ENCODE data around the gene LRMDA. TPM values are rescaled to one million over a fixed set of nuclear protein-coding genes. Genes with fewer than 3 reads are reported as not detected.

Gene LRMDA
- total RNA-seq, 4 donors from 2014 or later = 0.88 to 14.1 (median 5.1) TPM; not detected in 1

DNA sequence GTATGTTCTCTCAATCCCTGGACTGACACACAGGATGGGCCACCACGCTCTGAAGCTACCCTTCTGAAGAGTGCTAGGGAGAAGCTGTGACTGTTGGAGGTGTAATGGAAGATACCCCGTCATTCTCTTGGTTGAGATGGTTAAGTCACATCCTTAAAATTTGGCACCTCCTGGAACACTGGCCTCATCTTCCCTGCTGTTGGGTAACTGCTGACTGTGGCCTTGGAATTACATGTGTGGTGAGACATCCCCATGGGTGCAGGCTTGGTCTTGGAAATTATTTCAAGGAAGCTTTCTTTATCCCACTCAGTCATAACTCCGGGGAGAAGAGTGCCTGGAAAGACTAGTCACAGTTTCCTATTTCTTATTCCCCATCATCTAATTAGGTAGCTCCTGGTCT is 62.0 kb downstream of the LRMDA start:
- TF ChIP-seq POLR2A (IDR thresholded peaks at IDR 0.05) = no peak
- no peak for TF ChIP-seq CTCF (IDR thresholded peaks at IDR 0.05)
- H3K9me3 ChIP-seq = no peaks in the 10 kb centered on the region
- H3K36me3 ChIP-seq = no peaks in the 10 kb centered on the region
- peaks cover 0 to 6% (median under 1%) of the 10 kb centered on the region in 3 donors for H3K4me1 ChIP-seq
- WGBS, 2 donors = 55 to 87% methylated on average over 3 of the region's 3 CpGs
- H3K4me3 ChIP-seq = no peak overlapping the region
- peaks cover 0 to 11% (median 0%) of the 10 kb centered on the region in 4 donors for H3K27me3 ChIP-seq
- intact Hi-C loops (cut with DNase I) = no loop called here
- no peak overlapping the region for H3K27ac ChIP-seq
- DNase-seq = no peak

GRCh38 chr10:75495434-75496190 is 64.2 kb downstream of the LRMDA start:
- WGBS, 2 donors = 41 to 66% methylated on average over 4 of the region's 4 CpGs
- peaks cover 0 to 20% (median 15%) of the 10 kb centered on the region in 3 donors for H3K4me1 ChIP-seq
- intact Hi-C loops (cut with DNase I) = no loop called here

DNA sequence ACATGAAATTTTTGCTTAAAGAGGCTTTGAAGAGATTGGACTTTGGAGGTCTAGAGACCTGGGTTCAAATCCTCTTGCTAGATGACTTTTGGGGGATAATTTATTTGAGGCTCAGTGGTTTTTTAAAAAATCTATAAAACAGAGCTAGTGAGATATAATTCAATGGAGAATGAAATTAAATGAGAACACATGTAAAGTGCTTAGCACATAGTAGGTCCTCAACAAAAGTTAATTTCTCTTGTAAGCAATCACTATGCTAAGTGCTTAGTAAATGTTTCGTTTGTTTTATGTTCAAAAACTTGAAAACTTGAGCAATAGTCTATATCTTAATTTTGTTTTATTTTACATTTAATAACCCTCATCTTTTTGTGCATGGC is 64.8 kb downstream of the LRMDA start:
- H3K27ac ChIP-seq = no peak overlapping the region
- H3K4me1 ChIP-seq = peaks cover 0 to 20% (median 15%) of the 10 kb centered on the region in 3 donors
- H3K9me3 ChIP-seq = no peaks in the 10 kb centered on the region
- intact Hi-C loops (cut with DNase I) = no loop called here
- no peaks in the 10 kb centered on the region for H3K36me3 ChIP-seq
- no peak for DNase-seq
- no peak for TF ChIP-seq POLR2A (IDR thresholded peaks at IDR 0.05)
- TF ChIP-seq CTCF (IDR thresholded peaks at IDR 0.05) = no peak
- no peak overlapping the region for H3K4me3 ChIP-seq
- peaks cover 0 to 22% (median 0%) of the 10 kb centered on the region in 4 donors for H3K27me3 ChIP-seq
- 67 to 68% methylated on average over 1 of the region's 1 CpG for WGBS, 2 donors

More at GRCh38 chr10:75495434-75496190, 64.2 kb downstream of the LRMDA start:
- H3K9me3 ChIP-seq = no peaks in the 10 kb centered on the region
- H3K27me3 ChIP-seq = peaks cover 0 to 22% (median 0%) of the 10 kb centered on the region in 4 donors
- TF ChIP-seq POLR2A (IDR thresholded peaks at IDR 0.05) (no peak), CTCF (IDR thresholded peaks at IDR 0.05) (no peak)
- H3K36me3 ChIP-seq = no peaks in the 10 kb centered on the region
- no peak overlapping the region for H3K27ac ChIP-seq
- no peak for DNase-seq
- H3K4me3 ChIP-seq = no peak overlapping the region

DNA sequence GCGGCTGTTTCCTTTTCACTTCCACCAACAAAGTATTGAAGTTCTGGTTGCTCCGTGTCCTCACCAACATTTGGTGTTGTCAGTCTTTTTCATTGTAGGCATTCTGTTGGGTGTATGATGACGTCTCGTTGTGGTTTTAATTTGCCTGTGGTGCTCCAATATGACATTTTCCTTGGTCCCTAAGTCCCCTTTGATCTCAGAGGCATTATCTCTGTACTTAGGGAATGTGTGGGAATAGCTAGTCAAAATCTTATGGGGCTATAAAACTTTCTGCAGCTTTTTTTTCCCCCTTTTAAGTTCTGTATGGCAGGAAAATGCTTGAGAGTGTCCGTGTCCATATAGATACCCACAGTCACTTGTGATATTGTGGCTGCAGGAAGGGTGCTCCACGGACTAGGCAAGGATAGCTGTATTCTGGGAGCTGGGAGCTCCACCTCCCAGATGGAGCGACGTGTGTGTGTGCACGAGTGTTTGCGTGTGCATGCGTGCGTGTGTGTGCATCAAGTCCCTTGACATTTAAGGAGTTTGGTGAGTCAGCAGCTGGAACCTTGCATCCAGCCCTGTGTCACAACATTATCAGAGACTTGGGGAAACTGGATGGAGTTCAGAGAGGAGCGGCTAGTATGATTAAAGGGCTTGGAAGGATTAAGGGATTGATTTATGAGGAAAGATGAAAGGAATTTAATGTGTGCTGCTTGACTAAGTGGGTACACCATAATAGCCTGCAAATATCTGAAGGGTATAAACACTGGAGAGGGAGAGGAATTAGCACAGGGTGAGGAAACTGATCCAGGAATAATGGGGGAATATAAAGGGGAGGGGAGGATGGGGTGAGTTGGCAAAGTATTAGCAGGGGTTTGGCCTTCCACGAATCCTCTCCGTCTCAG is 66.8 kb downstream of the LRMDA start:
- intact Hi-C loops (cut with DNase I) = no loop called here
- no peaks in the 10 kb centered on the region for H3K36me3 ChIP-seq
- no peak for DNase-seq
- H3K27ac ChIP-seq = peak overlapping the region in 2 of 4 donors; percentile 34 to 60
- no peaks in the 10 kb centered on the region for H3K9me3 ChIP-seq
- H3K4me1 ChIP-seq = peaks cover 0 to 20% (median 15%) of the 10 kb centered on the region in 3 donors
- no peak overlapping the region for H3K4me3 ChIP-seq
- TF ChIP-seq POLR2A (IDR thresholded peaks at IDR 0.05) (no peak), CTCF (IDR thresholded peaks at IDR 0.05) (no peak)
- 39 to 45% methylated on average over 15 of the region's 15 CpGs for WGBS, 2 donors
- peaks cover 0 to 22% (median 0%) of the 10 kb centered on the region in 4 donors for H3K27me3 ChIP-seq
